Right lung (tissue), 10 donors: ENCODE data around the gene NRN1L. TPM values are rescaled to one million over a fixed set of nuclear protein-coding genes. Genes with fewer than 3 reads are reported as not detected.
"Not testable (repeated sequence)": the region's sequence is repeated elsewhere in the genome, so short reads cannot be mapped to it uniquely, and the experiment has no call there.

Source experiments
- DNase-seq, 2 donors: peaks; one replicate each; pipeline ENCODE4 v3.0.0-alpha.2; 2013
- long read RNA-seq, 8 donors: transcript quantifications; one replicate each; lab custom pipeline, GENCODE V29; 2026
- polyA plus RNA-seq, 5 donors: library from polyadenylated mRNA; unstranded; fragments of 120-200 nt; gene quantifications; one replicate each; pipeline versions ENCODE4 v1.2.1 to v1.2.3, GENCODE V29; 2013; ENCODE audit warnings: inconsistent platforms in 1 of 5, low replicate concordance in 1 of 5; ENCODE audit not compliant: insufficient read length in 5 of 5, insufficient read depth in 1 of 5

Gene NRN1L
- 1 to 10 TPM in 4 of 5 donors, under 1 TPM in 1; 0.60 to 3.5 (median 2.2) TPM for polyA plus RNA-seq
- long read RNA-seq, donor 1, partial matches to known transcripts: 0 of 2 reads
- long read RNA-seq, donor 1, other reads (novel, unspliced or antisense): 0 of 2 reads
- long read RNA-seq, donor 2: 0 reads
- long read RNA-seq, donor 3, partial matches to known transcripts: 0 of 4 reads
- long read RNA-seq, donor 3, other reads (novel, unspliced or antisense): 0 of 4 reads
- long read RNA-seq, donor 4, partial matches to known transcripts: 0 of 1 reads
- long read RNA-seq, donor 4, other reads (novel, unspliced or antisense): 0 of 1 reads
- long read RNA-seq, donor 5: 0 reads
- long read RNA-seq, donor 6, partial matches to known transcripts: 0 of 3 reads
- long read RNA-seq, donor 6, other reads (novel, unspliced or antisense): 0 of 3 reads
- long read RNA-seq, donor 7, partial matches to known transcripts: 0 of 2 reads
- long read RNA-seq, donor 7, other reads (novel, unspliced or antisense): 0 of 2 reads
- long read RNA-seq, donor 8: 0 reads

DNA sequence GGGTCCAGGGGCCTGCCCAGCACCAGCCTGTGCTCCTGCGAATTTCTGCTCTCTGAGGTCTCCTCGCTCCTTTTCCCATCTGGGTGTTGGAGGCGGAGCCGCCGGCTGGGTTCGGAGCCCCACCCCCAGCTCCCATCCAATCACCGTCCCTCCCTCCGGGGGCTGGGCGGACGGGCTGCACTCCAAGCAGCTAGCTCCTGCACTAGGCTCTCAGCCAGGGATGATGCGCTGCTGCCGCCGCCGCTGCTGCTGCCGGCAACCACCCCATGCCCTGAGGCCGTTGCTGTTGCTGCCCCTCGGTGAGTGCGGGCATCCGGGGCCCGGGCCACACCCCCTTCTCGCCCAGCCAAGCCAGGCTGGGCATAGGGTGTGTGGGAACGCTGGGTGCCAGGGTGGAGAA is at the start of gene NRN1L:
NRN1L (plus strand) TSS at position 202 of the 400 bp plus-strand sequence; CDS start at position 221, 19 bp downstream.
- peak; percentile 83 for DNase-seq

DNA sequence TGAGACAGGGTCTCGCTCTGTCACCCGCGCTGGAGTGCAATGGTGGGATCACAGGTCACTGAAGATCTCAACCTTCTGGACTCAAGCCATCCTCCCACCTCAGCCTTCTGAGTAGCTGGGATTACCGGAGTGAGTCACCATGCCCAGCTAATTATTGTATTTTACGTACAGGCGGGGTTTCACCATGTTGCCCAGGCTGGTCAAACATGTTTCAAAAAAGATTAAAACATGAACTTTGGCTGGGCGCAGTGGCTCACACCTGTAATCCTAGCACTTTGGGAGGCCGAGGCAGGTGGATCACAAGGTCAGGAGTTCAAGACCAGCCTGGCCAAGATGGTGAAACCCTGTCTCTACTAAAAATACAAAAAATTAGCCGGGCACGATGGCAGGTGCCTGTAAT is 47.5 kb upstream of the NRN1L start:
- not testable (repeated sequence) for DNase-seq

DNA sequence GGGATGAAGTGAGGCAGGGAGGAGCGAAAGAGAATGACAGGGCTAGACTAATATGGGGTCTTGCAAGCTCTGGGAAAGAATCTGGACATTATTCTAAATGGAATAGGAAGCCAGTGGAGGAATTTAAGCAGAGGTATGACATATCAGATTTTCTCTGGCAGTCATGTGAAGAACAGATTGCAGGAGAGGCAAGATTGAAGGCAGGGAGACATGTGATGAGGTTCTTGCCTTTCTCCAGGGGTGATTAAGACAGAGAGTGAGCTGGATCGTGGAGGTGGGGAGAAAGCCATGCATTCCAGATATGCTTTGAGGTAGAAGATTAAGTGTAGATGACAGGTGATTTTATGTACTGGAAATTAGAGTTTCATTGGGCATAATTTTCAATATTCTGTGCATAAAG is 46.9 kb upstream of the NRN1L start:
- no peak for DNase-seq

DNA sequence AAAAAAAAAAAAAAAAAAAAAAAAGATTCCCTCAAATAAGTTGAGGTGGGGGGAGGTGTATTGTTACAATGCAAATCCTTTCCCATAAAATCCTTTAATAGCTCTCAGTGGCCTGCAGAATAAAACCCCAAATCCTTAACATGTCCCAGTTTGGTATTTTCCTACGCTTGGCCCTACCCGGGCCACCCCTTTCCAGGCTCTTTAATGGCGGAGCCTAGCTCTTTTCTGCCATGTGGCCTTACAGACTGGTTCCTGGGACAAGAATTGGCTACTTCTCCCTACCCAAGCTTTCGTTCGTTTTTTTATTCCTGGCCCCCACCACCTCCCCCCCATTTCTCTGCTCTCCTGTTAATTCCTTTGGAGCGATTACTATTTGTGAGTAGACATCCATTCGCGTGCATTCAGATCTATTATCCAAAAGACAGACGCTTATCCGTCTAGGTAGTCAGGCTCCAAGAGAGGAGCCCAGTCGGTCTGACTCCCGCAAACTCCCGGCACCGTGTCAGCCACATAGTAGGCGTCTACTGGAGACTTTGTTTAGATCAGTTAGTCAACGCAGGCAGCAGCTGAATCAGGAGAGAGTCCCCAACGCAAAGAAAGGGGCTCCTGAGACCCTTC is 43.4 kb upstream of the NRN1L start:
- DNase-seq: no peak

DNA sequence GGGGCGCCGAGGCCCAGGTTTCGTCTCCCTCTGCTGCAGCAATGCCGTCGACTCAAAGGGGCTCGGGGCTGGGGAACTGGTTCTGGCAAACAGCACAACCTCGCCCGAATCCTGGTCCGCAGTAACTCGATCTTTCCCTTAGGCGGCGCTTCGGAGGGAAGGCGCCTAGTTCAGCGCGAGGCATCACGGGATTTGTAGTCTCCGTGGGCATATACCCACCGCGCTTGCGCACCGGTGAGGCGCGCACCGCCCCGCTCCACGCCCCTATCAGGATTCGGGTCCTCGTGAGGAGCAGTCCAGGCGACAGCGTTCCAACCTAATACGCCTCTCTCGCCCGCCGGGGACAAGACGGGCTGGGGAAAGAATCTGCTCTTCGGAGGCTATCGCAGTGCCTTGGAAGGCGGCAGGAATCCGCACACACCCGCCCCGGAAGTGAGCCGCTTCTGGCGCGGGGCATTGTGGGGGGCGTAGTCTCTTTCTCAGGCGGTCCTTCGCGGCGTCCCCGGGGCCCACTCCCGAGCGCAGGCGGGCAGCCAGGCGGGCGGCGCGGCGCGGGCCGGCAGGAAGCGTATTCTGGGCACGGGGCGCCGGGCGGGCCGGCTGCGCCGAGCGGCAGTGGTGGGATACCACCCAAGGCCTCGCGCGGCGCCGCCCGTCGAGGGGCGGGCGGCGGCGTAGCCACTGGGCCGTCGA is 42.7 kb upstream of the NRN1L start, which contains the start of gene THAP11:
THAP11 (plus strand) TSS at position 505 of the 693 bp plus-strand sequence. CDS start 235 bp downstream, outside the sequence.
- peak; percentile 96 to 97 for DNase-seq

DNA sequence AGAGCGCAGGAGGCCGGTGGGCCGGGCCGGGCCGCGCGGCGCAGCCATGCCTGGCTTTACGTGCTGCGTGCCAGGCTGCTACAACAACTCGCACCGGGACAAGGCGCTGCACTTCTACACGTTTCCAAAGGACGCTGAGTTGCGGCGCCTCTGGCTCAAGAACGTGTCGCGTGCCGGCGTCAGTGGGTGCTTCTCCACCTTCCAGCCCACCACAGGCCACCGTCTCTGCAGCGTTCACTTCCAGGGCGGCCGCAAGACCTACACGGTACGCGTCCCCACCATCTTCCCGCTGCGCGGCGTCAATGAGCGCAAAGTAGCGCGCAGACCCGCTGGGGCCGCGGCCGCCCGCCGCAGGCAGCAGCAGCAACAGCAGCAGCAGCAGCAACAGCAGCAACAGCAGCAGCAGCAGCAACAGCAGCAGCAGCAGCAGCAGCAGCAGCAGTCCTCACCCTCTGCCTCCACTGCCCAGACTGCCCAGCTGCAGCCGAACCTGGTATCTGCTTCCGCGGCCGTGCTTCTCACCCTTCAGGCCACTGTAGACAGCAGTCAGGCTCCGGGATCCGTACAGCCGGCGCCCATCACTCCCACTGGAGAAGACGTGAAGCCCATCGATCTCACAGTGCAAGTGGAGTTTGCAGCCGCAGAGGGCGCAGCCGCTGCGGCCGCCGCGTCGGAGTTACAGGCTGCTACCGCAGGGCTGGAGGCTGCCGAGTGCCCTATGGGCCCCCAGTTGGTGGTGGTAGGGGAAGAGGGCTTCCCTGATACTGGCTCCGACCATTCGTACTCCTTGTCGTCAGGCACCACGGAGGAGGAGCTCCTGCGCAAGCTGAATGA is 42.0 kb upstream of the NRN1L start:
- peak in 1 of 2 donors; percentile 52 for DNase-seq

DNA sequence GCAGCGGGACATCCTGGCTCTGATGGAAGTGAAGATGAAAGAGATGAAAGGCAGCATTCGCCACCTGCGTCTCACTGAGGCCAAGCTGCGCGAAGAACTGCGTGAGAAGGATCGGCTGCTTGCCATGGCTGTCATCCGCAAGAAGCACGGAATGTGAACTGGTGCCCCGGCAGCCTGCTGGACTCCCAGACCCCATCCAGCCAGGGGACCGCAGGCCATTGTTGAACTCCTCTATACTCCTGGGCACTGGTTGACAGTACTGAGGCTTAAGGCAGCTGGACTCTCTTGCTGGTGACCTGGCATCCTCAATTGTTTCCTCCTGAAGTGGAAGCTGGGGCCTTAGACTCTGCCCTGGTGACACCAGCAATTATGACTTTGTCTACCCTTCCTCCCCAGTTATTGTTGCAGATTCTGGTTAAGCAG is 41.3 kb upstream of the NRN1L start:
- no peak for DNase-seq

DNA sequence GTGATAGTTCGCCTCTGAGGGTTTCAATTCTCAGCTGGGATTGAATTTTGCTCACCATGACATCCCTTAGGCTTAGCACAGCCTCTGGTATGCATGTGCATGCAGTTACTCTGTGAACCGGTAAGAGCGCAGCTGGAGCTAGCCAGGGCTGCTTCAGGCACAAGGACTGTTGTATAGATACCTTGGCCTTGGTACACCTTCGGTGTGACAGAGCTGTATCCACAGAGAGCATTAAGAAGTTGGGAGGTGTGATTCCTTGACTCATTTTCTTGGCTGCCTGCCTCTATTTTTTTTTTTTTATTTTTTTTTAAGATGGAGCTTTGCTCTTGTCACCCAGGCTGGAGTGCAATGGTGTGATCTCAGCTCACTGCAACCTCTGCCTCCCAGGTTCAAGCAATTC is 40.2 kb upstream of the NRN1L start:
- DNase-seq: no peak

DNA sequence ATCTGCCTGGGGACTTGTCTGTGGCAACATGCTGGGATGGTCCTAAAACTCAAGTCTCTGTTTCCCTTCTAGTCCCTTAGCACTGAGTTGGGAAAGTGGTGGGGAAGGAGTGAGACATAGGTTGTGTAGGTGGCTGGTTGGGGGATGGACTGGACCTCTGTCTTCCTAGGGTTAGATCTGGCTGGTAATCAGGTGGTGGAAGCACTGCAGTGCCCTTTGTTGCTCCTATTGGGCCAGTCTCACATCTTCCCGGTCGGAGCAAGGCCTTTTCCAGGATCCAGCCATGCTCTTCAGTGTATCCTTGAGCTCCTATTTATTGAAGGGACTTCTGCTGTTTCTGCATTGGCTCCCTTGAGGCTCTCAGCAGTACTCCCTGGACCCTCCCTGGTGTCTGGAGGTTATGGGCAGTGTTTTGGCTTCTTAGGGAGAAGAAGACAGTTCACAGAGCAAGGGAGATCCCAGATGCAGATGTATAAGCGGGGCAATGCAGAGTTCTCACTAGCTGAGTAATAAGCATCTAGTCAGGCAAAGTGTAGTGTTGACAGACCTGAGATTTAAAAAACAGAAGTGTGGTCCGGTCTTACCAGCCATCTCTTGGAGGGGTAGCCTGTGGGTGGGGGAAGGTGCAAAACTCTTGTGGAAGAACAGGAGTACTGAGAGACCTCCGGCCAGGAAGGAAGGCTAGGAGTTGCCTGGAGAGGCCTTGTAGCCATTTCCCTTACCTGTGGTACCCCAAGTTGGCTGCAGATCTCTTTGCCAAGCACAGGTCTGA is 39.2 kb upstream of the NRN1L start:
- DNase-seq: no peak

DNA sequence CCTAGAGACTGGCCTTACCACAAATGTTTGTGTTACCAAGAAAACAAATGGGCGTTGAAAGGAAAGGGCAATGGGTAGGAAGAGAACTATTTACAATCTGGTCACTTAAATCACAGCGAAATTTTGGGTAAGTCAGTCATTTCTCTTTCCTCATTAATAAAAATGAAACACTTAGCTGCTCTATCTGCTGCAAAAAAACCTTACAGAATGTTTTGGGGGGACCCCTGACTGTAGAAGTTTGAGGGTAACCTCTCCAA is 38.7 kb upstream of the NRN1L start:
- DNase-seq: no peak

DNA sequence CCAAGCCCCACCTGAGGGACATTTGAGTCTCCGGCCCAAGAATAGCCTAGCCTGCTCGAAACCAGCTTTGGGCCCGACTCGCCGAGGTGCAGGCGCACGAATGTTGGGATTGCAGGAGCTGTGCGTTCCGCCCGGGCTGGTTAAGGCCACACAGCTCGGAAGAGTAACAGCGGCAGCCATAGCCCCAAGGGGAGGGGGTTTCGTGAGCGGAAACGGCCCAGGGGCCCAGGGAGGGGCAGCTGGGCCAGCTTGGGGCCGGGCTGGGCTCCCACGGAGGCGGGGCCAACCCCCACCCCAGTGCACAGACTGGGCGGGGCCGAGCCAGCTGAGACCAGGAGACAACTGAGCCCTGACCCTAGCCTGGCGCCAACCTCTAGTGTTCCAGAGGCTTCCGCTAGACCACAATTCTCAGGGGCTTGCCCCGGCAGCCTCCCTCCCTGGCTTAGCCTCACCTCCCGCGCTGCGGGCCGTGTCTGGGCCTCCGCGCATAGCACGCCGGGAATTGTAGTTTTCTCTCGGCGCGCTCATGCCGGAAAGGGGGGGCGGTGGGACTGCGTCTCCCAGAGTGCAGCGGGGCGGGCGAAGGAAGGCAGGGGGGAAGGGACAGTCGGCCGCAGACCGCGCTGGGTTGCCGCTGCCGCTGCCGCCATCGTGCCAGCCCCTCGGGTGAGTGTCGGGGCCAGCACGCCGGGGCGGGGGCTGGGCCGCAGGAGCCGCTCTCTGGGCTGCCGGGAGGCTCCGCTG is 38.2 kb upstream of the NRN1L start, which contains the start of gene NUTF2:
NUTF2 (plus strand) TSS at position 614 of the 744 bp plus-strand sequence. CDS start 18,198 bp downstream, outside the sequence.
- DNase-seq: peak; percentile 97 to 98

DNA sequence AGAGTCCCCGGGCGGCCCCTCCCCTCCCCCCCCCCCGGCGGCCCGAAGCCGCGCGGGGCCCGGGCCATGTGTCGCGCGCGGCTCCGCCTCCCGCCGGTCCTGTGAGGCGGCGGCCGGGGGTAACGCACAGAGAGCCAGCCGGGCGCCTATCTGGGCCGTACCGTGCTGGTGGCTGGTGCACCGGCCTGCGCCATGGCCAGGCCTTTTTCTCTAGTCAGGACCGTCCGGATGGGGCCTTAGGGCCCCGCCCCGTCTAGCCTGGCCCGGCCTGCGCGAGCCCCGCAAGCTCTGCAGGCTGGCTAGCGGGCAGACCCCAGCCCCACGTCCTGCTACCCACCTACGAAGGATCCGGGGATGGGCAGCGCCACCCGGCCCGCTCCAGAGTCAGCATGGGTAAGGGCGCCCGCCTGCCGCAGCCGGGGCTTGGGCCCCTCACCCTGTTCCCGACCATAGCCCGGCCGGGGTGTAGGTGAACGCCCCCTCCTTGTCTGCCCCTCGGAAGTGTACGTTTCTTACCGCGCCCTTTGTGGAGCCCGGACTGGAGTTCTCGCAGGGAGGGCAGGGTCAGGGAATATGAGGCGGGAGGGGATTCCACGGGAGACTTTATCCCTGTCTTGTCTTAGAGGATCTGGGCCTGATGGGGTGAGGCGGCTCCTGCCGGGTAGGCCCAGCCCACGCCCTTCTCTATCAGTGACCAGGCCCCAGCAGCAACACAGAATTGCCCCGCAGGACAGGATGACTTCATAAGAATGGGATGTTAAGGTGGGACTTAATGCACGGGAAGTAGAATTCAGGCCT is 37.4 kb upstream of the NRN1L start, which contains the start of gene CENPT:
CENPT (minus strand) TSS at position 630 of the 798 bp plus-strand sequence. CDS start 13,834 bp downstream, outside the sequence.
- DNase-seq: peak in 1 of 2 donors; percentile 16

DNA sequence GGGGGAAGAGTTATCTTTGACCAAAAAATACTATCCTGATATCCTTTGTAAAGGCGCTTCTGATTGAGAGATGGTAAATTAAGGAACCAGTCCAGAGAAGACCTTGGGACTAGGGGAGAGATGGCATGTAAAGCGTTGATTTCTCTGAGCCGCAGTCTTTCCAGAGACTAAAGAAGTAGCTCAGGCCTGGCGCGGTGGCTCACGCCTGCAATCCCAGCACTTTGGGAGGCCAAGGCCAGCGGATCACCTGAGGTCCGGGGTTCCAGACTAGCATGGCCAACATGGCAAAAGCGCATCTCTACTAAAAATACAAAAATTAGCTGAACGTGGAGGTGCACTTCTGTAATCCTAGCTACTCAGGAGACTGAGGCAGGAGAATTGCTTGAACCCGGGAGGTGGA is 36.6 kb upstream of the NRN1L start:
- DNase-seq: no peak

DNA sequence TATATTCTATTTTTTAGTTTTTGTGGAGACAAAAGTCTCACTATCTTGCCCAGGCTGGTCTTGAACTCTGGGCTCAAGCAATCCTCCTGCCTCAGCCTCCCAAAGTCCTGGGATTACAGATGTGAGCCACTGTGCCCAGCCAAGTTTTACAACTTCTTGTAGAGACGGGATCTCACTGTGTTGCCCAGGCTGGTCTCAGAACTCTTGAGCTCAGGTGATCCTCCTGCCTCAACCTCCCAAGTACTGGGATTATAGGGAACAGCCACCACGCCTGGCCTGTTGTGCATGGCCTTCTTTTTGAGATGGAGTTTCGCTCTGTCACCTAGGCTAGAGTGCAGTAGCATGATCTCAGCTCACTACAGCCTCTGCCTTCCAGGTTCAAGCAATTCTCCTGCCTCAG is 31.0 kb upstream of the NRN1L start:
- DNase-seq: no peak

DNA sequence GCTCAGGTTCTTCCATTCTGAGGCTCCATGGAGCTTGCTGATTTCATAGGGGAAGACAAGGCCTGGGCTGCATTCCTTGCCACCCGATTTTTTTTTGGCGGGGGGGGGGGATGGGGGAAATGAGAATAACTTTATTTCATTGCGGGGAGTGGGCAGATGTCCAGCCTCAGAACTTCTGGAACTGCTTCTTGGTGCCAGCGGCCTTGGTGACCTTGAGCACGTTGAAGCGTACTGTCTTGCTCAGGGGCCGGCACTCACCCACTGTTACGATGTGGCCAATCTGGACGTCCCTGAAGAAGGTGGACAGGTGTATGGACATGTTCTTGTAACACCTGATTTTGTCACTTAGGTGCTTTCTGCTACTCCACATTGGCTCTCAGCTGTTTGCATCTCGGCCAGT is 28.9 kb upstream of the NRN1L start:
- DNase-seq: no peak

DNA sequence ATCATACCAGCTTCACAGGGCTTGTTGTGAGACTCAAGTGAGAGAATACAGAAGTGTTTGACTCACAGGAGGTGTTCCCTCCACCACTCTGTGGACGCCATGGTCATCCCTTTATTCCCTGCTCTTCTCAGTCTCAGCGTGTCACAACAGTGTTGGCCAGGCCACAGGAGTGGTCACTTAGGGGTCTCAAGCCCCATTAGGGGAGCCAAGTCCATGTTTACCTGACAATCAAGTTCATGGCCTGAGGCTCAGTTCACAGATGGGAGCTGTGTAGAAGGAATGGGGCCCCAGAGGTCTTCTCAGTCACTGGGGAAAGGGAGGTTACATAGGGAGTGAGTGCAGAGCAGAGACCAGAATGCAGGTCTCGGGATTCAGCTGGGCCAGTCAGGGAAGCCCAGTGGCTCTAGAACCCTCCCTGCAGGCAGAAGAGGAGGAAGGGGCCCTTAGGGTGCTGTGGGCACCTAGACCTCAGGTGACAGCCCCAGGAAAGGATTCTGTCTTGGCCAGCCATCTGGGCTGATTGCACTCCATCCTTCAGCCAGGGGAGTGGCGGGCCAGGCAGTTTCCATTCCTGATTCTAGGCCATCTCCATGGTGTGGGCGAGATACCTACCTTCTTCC is 27.6 kb upstream of the NRN1L start:
- no peak for DNase-seq

DNA sequence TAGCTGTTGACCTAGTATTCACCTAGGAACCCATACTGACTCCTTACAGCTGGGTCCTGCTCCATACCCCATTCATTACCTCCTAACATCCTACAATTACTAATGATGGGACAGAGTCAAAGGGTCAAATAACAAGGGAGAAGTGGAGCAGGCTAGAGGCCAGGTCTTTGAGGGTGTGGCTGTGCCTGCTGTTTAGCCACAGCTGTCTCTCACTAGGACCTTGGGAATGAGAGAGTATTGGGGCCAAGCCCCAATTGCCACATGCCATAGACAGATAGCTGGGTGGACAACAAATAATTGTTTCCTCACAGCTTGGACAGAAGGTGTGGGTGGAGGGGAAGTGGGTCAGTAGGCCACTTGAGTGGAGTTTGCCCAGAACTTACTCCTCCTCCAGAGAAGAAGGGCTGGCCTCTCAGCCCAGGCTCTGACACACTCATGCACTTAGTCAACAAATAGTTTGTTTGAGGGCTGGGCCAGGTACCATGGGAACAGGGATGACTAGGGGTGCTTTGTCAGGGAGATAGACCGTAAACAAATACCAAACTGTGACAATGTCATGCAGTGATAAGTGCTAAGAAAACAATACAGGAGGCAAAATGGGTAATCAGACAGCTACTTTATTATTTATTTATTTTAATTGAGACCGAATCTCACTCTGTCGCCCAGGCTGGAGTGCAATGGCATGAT is 27.0 kb upstream of the NRN1L start:
- peak in 1 of 2 donors; percentile 38 for DNase-seq

DNA sequence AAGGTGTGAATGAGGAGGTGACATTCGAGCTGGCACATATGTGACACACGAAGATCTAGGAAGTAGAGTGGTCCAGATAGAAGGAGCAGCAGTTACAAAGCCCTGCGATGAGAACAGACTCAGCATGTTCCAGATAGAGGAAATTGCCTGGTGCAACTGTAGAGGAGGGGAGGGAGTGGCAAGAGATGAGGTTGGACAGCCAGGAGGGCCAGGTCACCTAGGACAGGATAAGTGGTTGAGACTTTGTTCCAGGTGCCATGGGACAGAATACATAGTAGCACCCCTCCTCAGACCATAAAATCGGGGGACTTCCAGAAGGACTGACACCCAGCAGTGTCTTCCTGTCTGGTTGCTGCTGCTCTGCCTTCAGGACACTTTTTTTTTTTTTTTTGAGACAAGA is 26.2 kb upstream of the NRN1L start:
- no peak for DNase-seq
